T-helper 1 cell treated with Interleukin-12 subunit alpha and Interleukin-12 subunit beta and Interleukin-4 antibody, amounts not matched to agents 30 ng/mL and 1 ng/mL, for 36 hours (primary cell): ENCODE measurements around the gene SYCE1L. TPM values are rescaled to one million over a fixed set of nuclear protein-coding genes. Genes with fewer than 3 reads are reported as not detected.
"Not testable (repeated sequence)": the region's sequence is repeated elsewhere in the genome, so short reads cannot be mapped to it uniquely, and the experiment has no call there.

Experiments
- intact Hi-C: fragments of 100-400 bp; cut with micrococcal nuclease; formaldehyde crosslinking; loops from one replicate; pipeline ENCODE4 v1.15.1; 2024
- total RNA-seq: library from RNA; stranded (reverse); gene quantifications from 2 replicates; pipeline ENCODE4 v1.2.3, GENCODE V29; 2022

Gene SYCE1L
- total RNA-seq, 1 donor from 2014 or later = 1.3 TPM

DNA sequence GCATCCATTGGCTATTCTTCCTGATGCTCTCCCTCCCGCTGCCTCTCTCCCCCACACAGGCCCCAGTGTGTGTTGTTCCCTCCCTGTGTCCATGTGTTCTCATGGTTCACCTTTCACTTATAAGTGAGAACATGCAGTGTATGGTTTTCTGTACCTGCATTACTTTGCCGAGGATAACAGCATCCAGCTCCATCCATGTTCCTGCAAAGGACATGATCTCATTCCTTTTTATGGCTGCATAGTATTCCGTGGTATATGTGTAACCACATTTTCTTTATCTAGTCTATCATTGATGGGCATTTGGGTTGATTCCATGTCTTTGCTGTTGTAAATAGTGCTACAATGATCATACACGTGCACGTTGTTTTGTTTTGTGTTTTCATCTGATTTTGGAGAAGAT is 43.3 kb downstream of the SYCE1L start:
- intact Hi-C loops = not testable (repeated sequence)

DNA sequence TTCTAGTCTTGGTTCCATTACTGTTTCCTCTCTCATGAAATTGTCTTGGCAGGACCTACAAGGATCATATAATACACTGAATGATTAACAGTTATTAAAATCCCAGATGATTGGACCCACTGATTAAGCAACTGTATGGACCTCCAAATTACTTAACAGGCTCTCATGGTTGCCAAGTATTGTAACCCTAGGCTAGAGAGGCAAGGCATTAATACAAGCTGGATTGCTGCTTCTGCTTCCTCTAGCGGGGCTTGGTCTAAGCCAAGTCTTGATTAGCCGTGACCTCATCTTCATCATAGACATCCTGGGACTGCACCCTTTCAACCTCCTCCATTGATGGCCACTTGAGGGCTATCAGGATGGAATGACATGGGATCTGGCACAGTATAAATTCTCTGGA is 46.9 kb downstream of the SYCE1L start:
- intact Hi-C loops = no loop called here

DNA sequence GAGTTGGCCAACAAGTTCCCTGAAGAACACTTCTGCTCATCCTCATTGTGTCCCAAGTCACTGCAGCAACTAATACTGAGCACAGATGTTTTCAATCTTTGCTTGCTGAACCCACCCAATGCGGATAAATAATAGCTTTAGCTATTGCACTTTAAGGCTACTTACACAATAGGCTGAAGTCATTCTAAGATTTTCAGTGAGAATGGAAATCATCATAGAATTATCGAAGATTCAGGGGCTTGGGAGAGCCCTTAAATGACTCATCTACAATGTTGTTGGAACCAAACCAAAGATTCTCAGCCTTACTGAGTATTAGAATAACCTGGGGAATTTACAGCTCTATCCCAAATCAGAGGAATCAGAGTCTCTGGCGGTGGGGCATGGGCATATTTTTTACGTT is 51.2 kb downstream of the SYCE1L start:
- intact Hi-C loops = no loop called here

Other genes starting within 250 kb of the SYCE1L start
- 81.9 and 85.0 TPM in 2 replicates for gene MON1B, start 8.2 kb upstream of the SYCE1L start, total RNA-seq
- not detected in 2 replicates for gene ADAMTS18, start 235.6 kb downstream of the SYCE1L start, total RNA-seq